ENCODE measurements around the gene XIST.

DNA sequence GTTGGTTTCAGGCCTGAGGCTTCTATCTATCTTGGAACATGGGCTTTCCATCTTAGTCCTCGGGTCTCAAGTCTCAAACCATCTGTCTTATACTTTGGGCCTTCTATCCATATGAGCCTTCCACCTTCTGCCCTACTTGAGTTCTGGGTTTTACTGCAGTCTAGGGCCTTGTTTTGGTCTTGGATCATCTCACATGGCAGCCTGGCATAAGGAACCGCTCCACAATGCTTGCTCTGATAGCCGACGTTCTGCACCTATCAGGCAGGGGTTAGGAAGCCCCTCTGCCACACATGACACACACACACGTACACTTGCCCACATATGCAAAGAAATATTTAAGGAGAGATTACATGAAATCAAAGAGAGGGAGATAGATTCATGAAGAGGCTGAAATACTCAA, 25.5 kb downstream of the XIST start:
- TF ChIP-seq, protein P1, sequence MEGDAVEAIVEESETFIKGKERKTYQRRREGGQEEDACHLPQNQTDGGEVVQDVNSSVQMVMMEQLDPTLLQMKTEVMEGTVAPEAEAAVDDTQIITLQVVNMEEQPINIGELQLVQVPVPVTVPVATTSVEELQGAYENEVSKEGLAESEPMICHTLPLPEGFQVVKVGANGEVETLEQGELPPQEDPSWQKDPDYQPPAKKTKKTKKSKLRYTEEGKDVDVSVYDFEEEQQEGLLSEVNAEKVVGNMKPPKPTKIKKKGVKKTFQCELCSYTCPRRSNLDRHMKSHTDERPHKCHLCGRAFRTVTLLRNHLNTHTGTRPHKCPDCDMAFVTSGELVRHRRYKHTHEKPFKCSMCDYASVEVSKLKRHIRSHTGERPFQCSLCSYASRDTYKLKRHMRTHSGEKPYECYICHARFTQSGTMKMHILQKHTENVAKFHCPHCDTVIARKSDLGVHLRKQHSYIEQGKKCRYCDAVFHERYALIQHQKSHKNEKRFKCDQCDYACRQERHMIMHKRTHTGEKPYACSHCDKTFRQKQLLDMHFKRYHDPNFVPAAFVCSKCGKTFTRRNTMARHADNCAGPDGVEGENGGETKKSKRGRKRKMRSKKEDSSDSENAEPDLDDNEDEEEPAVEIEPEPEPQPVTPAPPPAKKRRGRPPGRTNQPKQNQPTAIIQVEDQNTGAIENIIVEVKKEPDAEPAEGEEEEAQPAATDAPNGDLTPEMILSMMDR (conservative IDR thresholded peaks at IDR 0.05), result no peak
- TF ChIP-seq EZH2 (IDR thresholded peaks at IDR 0.05; ENCODE audit: low read depth), result no peak
